Panc1 (cell line): ENCODE measurements around the gene ARHGEF28.

Experiments used
- CTCF ChIP-seq: fragments of 450-650 bp; IDR thresholded peaks from 2 replicates; pipeline ENCODE4 v1.5.1; 2017; ENCODE audit warnings: mild to moderate bottlenecking
- POLR2AphosphoS5 ChIP-seq: IDR thresholded peaks from 2 replicates; pipeline ENCODE4 v1.6.1; 2012; ENCODE audit warnings: mild to moderate bottlenecking, low read depth, low read length, moderate library complexity
- SIN3A ChIP-seq: IDR thresholded peaks from 2 replicates; pipeline ENCODE4 v1.6.1; 2012; ENCODE audit warnings: low read depth, mild to moderate bottlenecking, low read length, moderate library complexity, borderline replicate concordance; ENCODE audit not compliant: insufficient read depth

DNA sequence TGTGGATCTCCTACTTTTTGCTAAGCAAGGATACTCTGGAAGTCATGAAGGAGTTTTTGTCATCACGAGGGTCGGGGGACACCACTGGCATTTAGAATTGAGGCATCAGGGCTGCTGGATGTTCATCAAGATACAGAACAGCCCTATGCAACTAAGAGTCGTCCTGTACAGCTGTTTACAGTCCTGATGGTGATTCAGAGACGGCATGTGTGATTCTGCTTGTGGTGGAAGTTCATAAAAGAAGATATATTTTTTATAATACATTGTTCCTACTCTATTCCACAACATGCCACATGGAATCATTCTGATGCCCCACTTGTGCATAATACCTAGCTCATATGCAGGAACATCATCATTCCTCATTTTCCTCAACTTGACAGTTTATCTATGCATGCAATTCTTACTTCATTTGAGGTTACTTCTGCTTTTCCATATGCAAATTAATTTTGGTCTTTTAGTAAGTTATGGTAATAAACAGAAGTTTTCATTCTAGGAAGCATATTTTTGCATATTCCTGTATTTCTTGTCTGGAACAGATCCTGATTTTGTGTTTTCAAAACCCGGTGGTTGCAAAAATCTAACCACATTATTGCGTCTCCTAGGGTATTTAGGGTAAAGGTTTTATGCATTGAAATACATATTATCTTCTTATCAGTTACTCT lies 155.2 kb downstream of the ARHGEF28 start:
- TF ChIP-seq CTCF (no peak), POLR2AphosphoS5 (no peak), SIN3A (no peak)
